ENCODE measurements around the gene RLF.
A peak's percentile ranks its signal among the peaks of the same experiment; 100 is the strongest.

Gene RLF, protein sequence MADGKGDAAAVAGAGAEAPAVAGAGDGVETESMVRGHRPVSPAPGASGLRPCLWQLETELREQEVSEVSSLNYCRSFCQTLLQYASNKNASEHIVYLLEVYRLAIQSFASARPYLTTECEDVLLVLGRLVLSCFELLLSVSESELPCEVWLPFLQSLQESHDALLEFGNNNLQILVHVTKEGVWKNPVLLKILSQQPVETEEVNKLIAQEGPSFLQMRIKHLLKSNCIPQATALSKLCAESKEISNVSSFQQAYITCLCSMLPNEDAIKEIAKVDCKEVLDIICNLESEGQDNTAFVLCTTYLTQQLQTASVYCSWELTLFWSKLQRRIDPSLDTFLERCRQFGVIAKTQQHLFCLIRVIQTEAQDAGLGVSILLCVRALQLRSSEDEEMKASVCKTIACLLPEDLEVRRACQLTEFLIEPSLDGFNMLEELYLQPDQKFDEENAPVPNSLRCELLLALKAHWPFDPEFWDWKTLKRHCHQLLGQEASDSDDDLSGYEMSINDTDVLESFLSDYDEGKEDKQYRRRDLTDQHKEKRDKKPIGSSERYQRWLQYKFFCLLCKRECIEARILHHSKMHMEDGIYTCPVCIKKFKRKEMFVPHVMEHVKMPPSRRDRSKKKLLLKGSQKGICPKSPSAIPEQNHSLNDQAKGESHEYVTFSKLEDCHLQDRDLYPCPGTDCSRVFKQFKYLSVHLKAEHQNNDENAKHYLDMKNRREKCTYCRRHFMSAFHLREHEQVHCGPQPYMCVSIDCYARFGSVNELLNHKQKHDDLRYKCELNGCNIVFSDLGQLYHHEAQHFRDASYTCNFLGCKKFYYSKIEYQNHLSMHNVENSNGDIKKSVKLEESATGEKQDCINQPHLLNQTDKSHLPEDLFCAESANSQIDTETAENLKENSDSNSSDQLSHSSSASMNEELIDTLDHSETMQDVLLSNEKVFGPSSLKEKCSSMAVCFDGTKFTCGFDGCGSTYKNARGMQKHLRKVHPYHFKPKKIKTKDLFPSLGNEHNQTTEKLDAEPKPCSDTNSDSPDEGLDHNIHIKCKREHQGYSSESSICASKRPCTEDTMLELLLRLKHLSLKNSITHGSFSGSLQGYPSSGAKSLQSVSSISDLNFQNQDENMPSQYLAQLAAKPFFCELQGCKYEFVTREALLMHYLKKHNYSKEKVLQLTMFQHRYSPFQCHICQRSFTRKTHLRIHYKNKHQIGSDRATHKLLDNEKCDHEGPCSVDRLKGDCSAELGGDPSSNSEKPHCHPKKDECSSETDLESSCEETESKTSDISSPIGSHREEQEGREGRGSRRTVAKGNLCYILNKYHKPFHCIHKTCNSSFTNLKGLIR (N-terminal part only)

DNA sequence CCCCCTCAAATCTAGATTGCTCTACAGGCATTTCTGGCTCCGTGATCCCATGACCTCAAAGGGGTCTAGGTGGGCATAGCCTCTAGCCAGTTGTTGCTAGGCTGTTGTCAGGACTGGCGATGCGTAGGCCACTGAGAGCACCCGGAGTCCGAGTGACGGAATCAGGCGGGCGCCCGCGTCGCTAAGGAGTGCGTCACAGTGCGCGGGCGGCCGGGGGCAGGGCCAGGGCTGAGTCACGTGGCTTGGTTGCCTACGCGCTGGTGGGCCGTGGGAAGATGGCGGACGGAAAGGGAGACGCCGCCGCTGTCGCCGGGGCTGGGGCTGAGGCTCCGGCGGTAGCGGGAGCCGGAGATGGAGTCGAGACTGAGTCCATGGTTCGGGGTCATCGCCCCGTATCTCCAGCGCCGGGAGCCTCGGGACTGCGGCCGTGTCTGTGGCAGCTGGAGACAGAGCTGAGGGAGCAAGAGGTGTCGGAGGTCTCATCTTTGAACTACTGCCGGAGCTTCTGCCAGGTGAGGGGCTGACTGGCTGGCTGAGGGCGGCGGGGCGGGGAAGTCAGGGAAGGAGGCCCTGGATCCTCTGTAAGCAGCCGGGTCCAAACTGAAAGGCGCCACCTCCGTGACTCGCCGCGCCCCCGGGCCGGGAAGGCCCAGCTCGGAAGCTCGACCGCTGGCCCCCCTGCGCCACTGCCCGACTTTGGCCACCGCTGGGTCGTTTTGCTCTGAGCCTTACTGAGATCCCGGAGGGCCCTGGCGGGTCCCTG is at the start of gene RLF:
TSS of gene RLF (plus strand) at position 263 of the 763 bp plus-strand sequence. CDS start at position 276, 13 bp downstream.
- peak; percentile 95 for DNase-seq (ENCODE audit: low spot score)

DNA sequence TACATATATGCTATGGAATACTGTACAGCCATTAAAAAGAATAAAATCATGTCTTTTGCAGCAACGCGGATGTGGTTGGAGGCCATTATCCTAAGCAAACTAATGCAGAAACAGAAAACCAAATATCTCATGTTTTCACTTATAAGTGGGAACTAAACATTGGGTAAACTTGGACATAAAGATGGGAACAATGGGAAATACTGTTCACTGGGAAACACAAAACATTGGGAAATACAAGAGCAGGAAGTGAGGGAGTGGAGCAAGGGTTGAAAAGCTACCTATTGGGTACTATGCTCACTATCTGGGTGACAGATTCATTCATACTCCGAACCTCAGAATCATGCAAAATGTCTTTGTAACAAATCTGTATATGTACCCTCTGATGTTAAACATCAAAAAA is 46.8 kb upstream of the RLF start:
- DNase-seq (ENCODE audit: low spot score): no peak

DNA sequence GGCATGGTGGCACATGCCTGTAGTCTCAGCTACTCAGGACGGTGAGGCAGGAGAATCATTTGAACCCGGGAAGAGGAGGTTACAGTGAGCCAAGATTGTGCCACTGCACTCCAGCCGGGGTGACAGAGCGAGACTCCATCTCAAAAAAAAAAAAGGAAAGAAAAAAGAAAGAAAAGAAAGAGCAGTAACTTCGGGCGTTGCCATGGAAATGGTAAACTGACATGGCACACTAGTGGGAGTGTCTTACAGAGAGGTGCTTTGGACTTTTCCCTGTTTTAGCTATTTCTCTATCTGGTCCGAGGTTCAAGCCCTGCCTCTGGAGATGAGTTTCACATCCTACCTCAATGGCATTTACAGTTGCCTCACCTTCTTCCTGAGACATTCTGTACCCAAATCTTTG is 41.1 kb upstream of the RLF start:
- no peak for DNase-seq (ENCODE audit: low spot score)

DNA sequence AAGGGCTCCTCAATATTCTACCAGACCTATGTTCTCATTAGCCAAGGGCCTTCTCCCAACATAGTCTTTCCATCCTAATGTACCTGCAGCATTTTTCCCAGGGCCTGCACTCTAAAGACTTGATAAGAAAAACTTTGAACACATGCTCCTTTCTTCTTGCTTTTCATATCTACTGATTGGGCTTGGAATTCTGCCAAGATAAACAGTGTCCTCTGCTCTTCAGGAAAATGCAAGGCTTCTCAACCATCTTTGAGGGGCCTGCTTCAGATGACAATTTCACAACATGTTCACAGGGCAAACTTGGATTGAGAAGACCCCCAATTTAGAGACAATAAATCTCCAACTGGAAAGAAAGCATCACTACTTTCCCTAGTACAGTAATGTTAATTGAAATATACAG is 38.3 kb upstream of the RLF start:
- no peak for DNase-seq (ENCODE audit: low spot score)

- DNase-seq (ENCODE audit: low spot score): no peak
Observed at GRCh38 chr1:40130892-40131291, 30.3 kb upstream of the RLF start.

DNA sequence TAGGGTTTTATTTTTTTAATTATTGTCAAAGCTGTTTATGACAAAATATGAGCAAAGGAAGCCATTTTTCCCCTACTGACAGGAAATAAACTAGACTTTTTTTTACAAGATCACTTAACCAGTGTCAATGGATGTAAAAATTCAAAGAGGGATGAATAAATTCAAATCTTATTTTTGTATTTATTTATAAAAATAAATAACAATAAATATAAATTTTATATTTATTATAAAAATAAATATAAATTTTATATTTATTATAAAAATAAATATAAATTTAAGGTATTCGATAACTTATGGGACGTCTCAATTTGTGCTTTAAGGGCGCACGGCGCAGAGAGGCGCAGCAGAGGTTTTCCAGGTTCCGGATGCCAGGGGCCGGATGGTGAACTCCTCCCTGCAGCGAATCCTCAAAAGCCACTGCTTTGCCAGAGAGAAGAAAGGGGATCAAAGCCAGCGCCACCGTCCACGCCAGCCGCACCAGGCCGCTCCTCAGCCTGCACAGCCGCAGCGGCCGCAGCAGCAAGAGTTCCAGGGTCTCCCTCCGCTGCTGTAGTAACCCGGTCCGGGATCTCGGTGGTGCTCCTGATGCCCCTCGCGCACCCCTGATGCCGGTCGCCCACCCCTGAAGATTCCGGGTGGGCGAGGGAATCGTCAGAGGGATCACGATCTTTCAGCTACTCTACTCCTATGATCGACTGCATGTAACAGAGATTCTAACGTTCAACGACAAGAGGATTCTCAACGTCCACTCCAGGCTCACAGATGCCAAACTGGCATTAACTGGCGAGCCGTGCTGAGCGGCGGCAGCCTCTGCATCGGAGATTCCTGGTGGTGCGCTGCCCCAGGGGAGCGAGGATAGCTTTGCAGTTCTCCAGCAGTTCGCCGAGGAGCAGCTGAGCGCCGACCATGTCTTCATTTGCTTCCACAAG is 28.5 kb upstream of the RLF start:
- no peak for DNase-seq (ENCODE audit: low spot score)

GRCh38 chr1:40133312-40133665 is 27.9 kb upstream of the RLF start:
- no peak for DNase-seq (ENCODE audit: low spot score)

DNA sequence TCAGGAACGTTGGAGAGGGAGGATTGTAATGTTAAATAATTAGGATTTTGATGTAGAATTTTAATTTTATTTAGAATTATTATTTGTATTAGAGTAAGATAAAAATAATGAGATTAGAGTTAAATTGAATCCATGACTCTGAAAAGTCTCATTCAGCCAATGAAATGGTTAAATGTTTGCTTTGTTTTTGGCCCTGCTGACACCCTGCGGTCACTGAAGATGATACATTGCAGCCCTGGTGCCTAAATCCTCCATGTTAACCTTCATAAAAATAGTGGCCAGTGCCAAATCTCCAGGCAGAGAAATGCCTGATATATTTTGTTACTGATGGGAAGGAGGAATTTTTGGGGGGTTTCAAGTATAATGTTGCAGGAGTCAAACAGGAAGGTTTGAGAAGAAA is 27.3 kb upstream of the RLF start:
- DNase-seq (ENCODE audit: low spot score): no peak

DNA sequence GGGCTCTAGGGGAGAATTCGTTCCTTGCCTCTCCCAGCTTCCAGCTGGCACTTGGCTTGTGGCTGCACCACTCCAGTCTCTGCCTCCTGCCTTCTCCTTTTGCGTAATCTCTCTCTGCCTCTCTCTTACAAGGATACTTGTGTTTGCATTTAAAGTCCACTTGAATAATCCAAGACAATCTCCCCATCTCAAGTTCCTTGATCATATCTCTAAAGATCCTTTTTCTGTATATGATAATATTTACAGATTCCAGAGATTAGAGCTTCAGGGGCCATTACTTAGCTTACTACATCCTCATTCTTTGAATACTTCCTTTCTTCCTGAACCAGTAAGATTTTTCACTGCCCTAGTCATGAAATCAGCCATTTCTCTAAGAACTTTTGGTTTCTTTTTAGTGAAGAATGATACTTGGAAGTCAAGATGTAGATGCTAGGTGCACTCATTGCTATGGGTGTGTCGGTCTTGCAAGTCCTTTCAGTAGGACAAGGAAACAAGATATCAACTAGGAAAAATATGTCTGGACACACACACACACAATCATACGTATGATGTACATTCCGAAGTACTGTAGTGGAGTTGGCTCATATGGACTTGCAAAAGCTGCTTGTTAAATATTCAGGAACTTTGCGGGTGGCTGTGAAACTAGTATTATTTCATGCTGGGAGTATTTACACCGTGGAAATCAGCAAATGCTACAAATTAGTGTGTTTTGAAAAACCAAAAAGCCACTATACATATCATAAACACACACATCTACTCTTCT is 20.8 kb upstream of the RLF start:
- no peak for DNase-seq (ENCODE audit: low spot score)

DNA sequence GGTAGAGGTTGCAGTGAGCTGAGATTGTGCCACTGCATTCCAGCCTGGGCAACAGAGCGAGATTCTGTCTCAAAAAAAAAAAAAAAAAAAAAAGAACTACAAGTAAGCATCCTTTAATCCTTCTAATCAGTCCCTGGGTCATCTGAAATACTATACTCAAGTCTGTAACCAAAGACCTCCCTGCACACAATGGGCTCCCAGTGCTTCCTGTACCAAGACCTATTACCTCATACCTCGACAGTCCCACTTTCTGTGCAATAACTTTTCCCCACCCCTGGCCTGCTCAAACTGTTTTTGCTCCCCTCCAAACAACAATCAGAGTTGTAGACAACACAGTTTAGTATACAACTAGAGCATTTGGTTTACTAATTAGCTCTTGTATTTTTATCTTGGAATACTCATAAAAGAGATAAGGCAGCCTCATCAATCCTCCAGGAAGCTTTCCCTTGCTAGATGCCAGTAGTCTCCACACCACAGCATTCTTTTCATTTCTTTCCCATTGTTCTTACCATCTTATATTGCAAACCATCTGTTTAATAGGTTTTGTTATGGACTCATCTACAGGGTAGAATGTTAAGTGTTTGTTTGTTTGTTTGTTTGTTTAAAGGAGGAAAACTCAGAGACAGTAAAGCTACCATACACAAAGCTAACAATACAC is 19.2 kb upstream of the RLF start:
- DNase-seq (ENCODE audit: low spot score): no peak

- DNase-seq (ENCODE audit: low spot score): peak; percentile 64
Observed at GRCh38 chr1:40143891-40144575, 17.2 kb upstream of the RLF start.

- DNase-seq (ENCODE audit: low spot score): no peak
Observed at GRCh38 chr1:40151457-40152079, 9.6 kb upstream of the RLF start.

- peak; percentile 39 for DNase-seq (ENCODE audit: low spot score)
Observed at GRCh38 chr1:40153073-40153770, 8.0 kb upstream of the RLF start.

DNA sequence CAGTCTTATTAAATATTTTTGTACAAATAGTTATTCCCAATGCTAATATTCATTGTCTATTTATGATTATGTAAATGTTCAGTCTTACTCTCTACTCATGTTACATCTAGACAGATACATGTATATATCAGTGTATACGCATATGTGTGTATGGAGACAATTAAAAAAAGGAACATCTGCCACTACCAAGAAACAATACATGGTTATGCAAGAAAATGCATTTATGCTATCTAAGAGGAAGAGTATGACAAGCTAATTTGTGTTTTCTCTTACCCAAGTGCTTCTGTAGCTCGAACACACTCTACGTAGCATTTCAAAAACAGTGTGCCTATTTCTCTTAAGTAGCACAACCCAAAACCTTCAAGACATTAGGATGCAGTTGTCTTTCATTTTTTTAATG is 6.1 kb upstream of the RLF start:
- DNase-seq (ENCODE audit: low spot score): no peak

- DNase-seq (ENCODE audit: low spot score): no peak
Observed at GRCh38 chr1:40155910-40156309, 5.3 kb upstream of the RLF start.

- DNase-seq (ENCODE audit: low spot score): no peak
Observed at GRCh38 chr1:40160806-40161124, 422 bp upstream of the RLF start.

GRCh38 chr1:40161888-40162397 is 756 bp downstream of the RLF start:
- no peak for DNase-seq (ENCODE audit: low spot score)
